Right lobe of liver (tissue), 6 donors: Measurements from ENCODE around the gene EPB41L4A. TPM values are rescaled to one million over a fixed set of nuclear protein-coding genes. Genes with fewer than 3 reads are reported as not detected.

ENCODE experiments used
- ATAC-seq, 4 donors: fragments of 200-7000 bp; cut with Tn5 transposase; one replicate each; pipeline ENCODE4 v1.9.1; 2020; ENCODE audit warnings: mild to moderate bottlenecking in 4 of 4, moderate library complexity in 4 of 4
- DNase-seq, 3 donors: peaks; one replicate each; pipeline ENCODE4 v3.0.0-alpha.2; 2020
- H3K27ac ChIP-seq, 3 donors: fragments of 200-600 bp; one replicate each; pipeline ENCODE4 v1.8.0; 2022
- H3K27me3 ChIP-seq, 2 donors: fragments of 200-600 bp; one replicate each; pipeline ENCODE4 v1.8.0; 2022
- H3K36me3 ChIP-seq, 4 donors: fragments of 200-600 bp; sonication (generic) in 1 of 4; one replicate each; pipeline versions ENCODE4 v1.5.1 to v1.8.0; 2017 to 2022; ENCODE audit warnings: control low read depth in 1 of 4
- H3K4me1 ChIP-seq, 4 donors: fragments of 200-600 bp; sonication (generic) in 1 of 4; one replicate each; pipeline versions ENCODE4 v1.5.1 to v1.8.0; 2017 to 2022; ENCODE audit warnings: control low read depth in 1 of 4
- H3K4me3 ChIP-seq, 3 donors: fragments of 200-600 bp; one replicate each; pipeline ENCODE4 v1.8.0; 2022
- H3K9me3 ChIP-seq, 4 donors: fragments of 200-600 bp; sonication (generic) in 1 of 4; one replicate each; pipeline versions ENCODE4 v1.5.1 to v1.8.0; 2017 to 2022; ENCODE audit warnings: control low read depth in 1 of 4
- CTCF ChIP-seq, 4 donors: fragments of 200-600 bp in 3 of 4; fragments of 450-650 bp in 1 of 4; IDR thresholded peaks; one replicate each; pipeline versions ENCODE4 v1.5.1 to v1.8.0; 2016 to 2022; ENCODE audit warnings: antibody characterized with exemption in 4 of 4, mild to moderate bottlenecking in 2 of 4
- POLR2A ChIP-seq: fragments of 450-650 bp; IDR thresholded peaks from one replicate; pipeline ENCODE4 v1.6.1; 2017; ENCODE audit warnings: antibody characterized with exemption, mild to moderate bottlenecking
- WGBS: methylation state at CpG from one replicate; pipeline ENCODE4 v1.1.6; 2018; ENCODE audit warnings: low coverage, low lambda C conversion rate; ENCODE audit not compliant: insufficient coverage; ENCODE audit errors: missing lambda C conversion rate; 5-methylcytosine and 5-hydroxymethylcytosine counted together
- intact Hi-C, 2 donors: fragments of 100-400 bp; cut with DNase I; formaldehyde crosslinking; loops; one replicate each; pipeline versions ENCODE4 v1.11.2 to v1.14.1; 2022
- total RNA-seq, 6 experiments: library from RNA; depleted of rRNA in 2 of 6; stranded (reverse); fragments of >200 nt in 2 of 6; fragmentation: NEBNext Ultra II Directional in 3 of 6; extraction: Animal tissue kit (Norgen Biotek cat#: 25700) in 3 of 6; gene quantifications; one replicate each; pipeline versions ENCODE4 v1.1.0 to v1.2.4, GENCODE V29; 2016 to 2023
- donor health status: DM: no; HTN: yes; CAD: no.
- donor health status: DM: no; HTN: no; CAD: no.
- donor health status: DM: no; HTN: no; CAD: no.
- donor health status: DM: no; HTN: yes; CAD: no.
- donor health status: DM: no; HTN: yes; CAD: no.

Gene EPB41L4A
- total RNA-seq, 6 experiments from 2014 or later, result 2.5 to 12.0 (median 4.2) TPM

DNA sequence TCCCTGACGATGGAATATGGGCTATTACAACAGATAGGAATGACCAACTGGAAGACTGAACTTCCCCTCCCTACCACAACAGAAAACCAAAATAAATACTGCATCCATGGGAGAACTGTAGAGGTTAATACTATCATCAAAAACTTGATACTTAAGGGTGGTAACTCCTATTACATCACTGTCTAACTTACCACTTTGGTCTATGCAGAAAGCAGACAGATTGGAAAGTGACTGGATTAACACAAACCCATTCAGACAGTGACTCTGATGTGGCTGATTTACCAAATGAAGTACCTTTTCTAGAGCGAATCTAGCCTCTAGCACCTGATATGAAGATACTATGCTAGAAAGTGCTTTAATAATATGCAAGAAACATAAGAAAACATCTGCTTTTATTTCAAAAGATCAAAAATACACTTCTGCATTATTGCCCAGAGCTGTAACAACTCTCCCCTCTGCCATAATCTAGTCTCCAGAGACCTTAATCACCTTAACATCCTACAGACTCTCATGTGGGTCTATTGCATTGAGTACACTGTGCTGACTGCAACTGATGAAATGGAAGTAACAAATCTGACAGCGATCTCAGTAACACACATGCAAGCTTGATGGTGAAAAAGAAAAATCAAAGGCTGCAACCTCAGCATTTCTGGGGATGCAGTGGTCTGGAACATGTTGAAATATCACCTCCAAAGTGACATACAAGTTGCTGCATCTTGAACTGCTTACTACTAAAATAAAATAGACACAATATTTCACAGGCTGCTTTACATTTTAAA, 62.7 kb downstream of the EPB41L4A start:
- H3K4me3 ChIP-seq, result no peak overlapping the region
- no peaks in the 10 kb centered on the region for H3K27me3 ChIP-seq
- no peaks in the 10 kb centered on the region for H3K4me1 ChIP-seq
- DNase-seq (no peak), ATAC-seq (no peak)
- H3K36me3 ChIP-seq, result no peaks in the 10 kb centered on the region
- TF ChIP-seq POLR2A, result no peak
- TF ChIP-seq CTCF (IDR thresholded peaks at IDR 0.05), result no peak
- intact Hi-C loops, result no loop called here
- H3K27ac ChIP-seq, result no peak overlapping the region
- WGBS, result 89% methylated on average over 3 of the region's 3 CpGs
- H3K9me3 ChIP-seq, result no peaks in the 10 kb centered on the region

DNA sequence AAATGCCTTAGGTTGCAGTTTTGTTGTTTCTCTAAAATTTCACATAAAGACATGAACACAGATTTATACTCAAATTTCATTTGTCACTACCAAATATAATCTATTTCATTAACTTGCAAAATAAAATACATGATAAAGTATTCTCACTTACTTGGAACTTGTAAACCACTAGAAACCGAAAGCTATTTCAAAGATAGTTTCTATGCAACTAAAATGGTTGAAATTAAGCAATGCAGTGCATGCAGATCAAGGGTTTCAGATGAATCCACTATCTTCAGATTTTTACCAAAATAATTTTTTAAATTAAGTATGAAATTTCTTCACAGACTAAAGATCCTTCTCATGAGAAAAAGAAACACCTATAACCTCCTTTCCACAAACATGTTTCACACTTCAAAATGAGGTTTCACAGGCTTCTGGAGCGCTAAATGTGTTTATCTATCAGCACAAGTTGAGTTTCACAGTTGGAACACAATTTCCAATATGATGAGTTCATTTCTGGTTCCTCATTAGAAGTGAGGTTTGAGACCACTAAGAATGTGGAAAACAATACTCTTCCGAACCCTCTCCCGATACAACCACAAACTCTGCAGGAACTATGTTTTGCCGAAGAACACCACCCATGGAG, 63.9 kb downstream of the EPB41L4A start:
- no peaks in the 10 kb centered on the region for H3K27me3 ChIP-seq
- intact Hi-C loops, result no loop called here
- DNase-seq (no peak), ATAC-seq (no peak)
- H3K9me3 ChIP-seq, result no peaks in the 10 kb centered on the region
- WGBS, result 73% methylated on average over 5 of the region's 5 CpGs
- H3K4me3 ChIP-seq, result no peak overlapping the region
- H3K4me1 ChIP-seq, result no peaks in the 10 kb centered on the region
- no peak overlapping the region for H3K27ac ChIP-seq
- H3K36me3 ChIP-seq, result no peaks in the 10 kb centered on the region
- TF ChIP-seq POLR2A, result no peak
- no peak for TF ChIP-seq CTCF (IDR thresholded peaks at IDR 0.05)

DNA sequence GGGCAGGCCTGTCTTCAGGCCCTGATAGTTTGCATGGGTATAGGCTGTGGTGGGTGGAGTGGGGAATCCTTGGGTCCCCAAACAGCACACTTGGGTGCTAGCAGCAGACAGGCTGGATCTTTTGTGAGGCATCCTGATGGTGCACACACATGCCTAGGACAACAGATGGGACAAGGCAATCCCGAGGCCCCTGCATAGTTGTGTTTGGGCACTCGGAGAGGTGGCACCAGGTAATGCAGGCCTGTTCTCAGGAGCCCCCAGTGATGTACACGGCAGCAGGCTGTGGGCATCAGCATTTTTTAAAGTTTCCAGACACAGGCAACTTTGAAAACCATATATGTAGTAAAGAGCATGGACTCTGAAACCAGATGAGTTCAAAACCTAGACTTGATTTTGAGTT, 65.4 kb downstream of the EPB41L4A start:
- 50% methylated on average over 1 of the region's 3 CpGs for WGBS
- intact Hi-C loops, result no loop called here

GRCh38 chr5:112351225-112351624, 67.9 kb downstream of the EPB41L4A start:
- ATAC-seq (no peak), DNase-seq (no peak)
- no peak for TF ChIP-seq POLR2A
- no peak for TF ChIP-seq CTCF (IDR thresholded peaks at IDR 0.05)
- H3K27me3 ChIP-seq, result no peaks in the 10 kb centered on the region
- no peak overlapping the region for H3K27ac ChIP-seq
- no peaks in the 10 kb centered on the region for H3K4me1 ChIP-seq
- H3K36me3 ChIP-seq, result no peaks in the 10 kb centered on the region
- no peaks in the 10 kb centered on the region for H3K9me3 ChIP-seq
- intact Hi-C loops, result no loop called here
- WGBS, result 86% methylated on average over 3 of the region's 3 CpGs
- H3K4me3 ChIP-seq, result no peak overlapping the region

More for the DNA sequence above, 65.4 kb downstream of the EPB41L4A start:
- no peak overlapping the region for H3K27ac ChIP-seq
- ATAC-seq, result no peak
- H3K4me1 ChIP-seq, result no peaks in the 10 kb centered on the region
- no peaks in the 10 kb centered on the region for H3K27me3 ChIP-seq
- no peak for TF ChIP-seq CTCF (IDR thresholded peaks at IDR 0.05)
- TF ChIP-seq POLR2A, result no peak
- H3K36me3 ChIP-seq, result no peaks in the 10 kb centered on the region
- H3K9me3 ChIP-seq, result no peaks in the 10 kb centered on the region
- no peak for DNase-seq
- no peak overlapping the region for H3K4me3 ChIP-seq
